Neural progenitor cell (in vitro differentiated cells): ENCODE data around the gene CLDN9. TPM values are rescaled to one million over a fixed set of nuclear protein-coding genes. Genes with fewer than 3 reads are reported as not detected.

Source experiments
- DNase-seq: peaks from one replicate; pipeline ENCODE4 v3.0.0-alpha.2; 2016; ENCODE audit warnings: low spot score
- H2AFZ ChIP-seq: fragments of 200-600 bp; sonication (generic); replicated peaks from 2 replicates; pipeline ENCODE4 v1.6.1; 2016; ENCODE audit warnings: antibody characterized with exemption
- H3F3A ChIP-seq: fragments of 200-600 bp; sonication (generic); 2 replicates; pipeline ENCODE4 v1.6.1; 2016; ENCODE audit warnings: antibody characterized with exemption, low read depth
- H3K27ac ChIP-seq: fragments of 200-600 bp; sonication (generic); 2 replicates; pipeline ENCODE4 v1.5.1; 2016; ENCODE audit warnings: mild to moderate bottlenecking
- H3K27me3 ChIP-seq: fragments of 200-600 bp; sonication (generic); 2 replicates; pipeline ENCODE4 v1.6.1; 2016; ENCODE audit warnings: mild to moderate bottlenecking, moderate library complexity
- H3K36me3 ChIP-seq: fragments of 200-600 bp; sonication (generic); 2 replicates; pipeline ENCODE4 v1.5.1; 2016
- H3K4me1 ChIP-seq: fragments of 200-600 bp; sonication (generic); 2 replicates; pipeline ENCODE4 v1.6.1; 2016; ENCODE audit warnings: mixed run types
- H3K4me2 ChIP-seq: fragments of 200-600 bp; sonication (generic); 2 replicates; pipeline ENCODE4 v1.6.1; 2016
- H3K4me3 ChIP-seq: fragments of 200-600 bp; sonication (generic); 2 replicates; pipeline ENCODE4 v1.5.1; 2016
- H3K79me2 ChIP-seq: fragments of 200-600 bp; sonication (generic); 2 replicates; pipeline ENCODE4 v1.6.1; 2016; ENCODE audit warnings: low read depth
- H3K9ac ChIP-seq: fragments of 200-600 bp; sonication (generic); 2 replicates; pipeline ENCODE4 v1.6.1; 2016
- H3K9me3 ChIP-seq: fragments of 200-600 bp; sonication (generic); 2 replicates; pipeline ENCODE4 v1.5.1; 2016; ENCODE audit warnings: low read depth
- H4K20me1 ChIP-seq: fragments of 200-600 bp; sonication (generic); 2 replicates; pipeline ENCODE4 v1.6.1; 2016; ENCODE audit warnings: low read depth
- H3K27ac Mint-ChIP-seq: 3 replicates; pipeline ENCODE4 v1.8.0; 2021; ENCODE audit warnings: mixed read lengths
- H3K27me3 Mint-ChIP-seq: 2 replicates; pipeline ENCODE4 v1.8.0; 2022; ENCODE audit warnings: low read depth, mild to moderate bottlenecking, inconsistent platforms, moderate library complexity, mixed read lengths; ENCODE audit not compliant: insufficient read depth
- H3K36me3 Mint-ChIP-seq: 3 replicates; pipeline ENCODE4 v1.8.0; 2021; ENCODE audit warnings: mixed read lengths
- H3K4me1 Mint-ChIP-seq: 3 replicates; pipeline ENCODE4 v1.8.0; 2021; ENCODE audit warnings: mixed read lengths
- H3K4me3 Mint-ChIP-seq: 3 replicates; pipeline ENCODE4 v1.8.0; 2021; ENCODE audit warnings: mild to moderate bottlenecking, moderate library complexity, mixed read lengths
- H3K9me3 Mint-ChIP-seq: 3 replicates; pipeline ENCODE4 v1.8.0; 2020; ENCODE audit warnings: mixed read lengths
- EZH2 ChIP-seq: fragments of 200-600 bp; sonication (generic); IDR thresholded peaks from 2 replicates; pipeline ENCODE4 v1.6.1; 2017; ENCODE audit warnings: antibody characterized with exemption, mild to moderate bottlenecking, moderate library complexity
- EZH2phosphoT487 ChIP-seq: fragments of 200-600 bp; sonication (generic); IDR thresholded peaks from 2 replicates; pipeline ENCODE4 v1.6.1; 2017; ENCODE audit warnings: antibody characterized with exemption
- total RNA-seq: library from RNA; depleted of rRNA; stranded (reverse); fragments of >200 nt; gene quantifications from 2 replicates; pipeline ENCODE4 v1.2.3, GENCODE V29; 2015; ENCODE audit warnings: low replicate concordance
- TF ChIP-seq, protein P1 (sequence below): fragments of 200-600 bp; sonication (generic); IDR thresholded peaks from 2 replicates; pipeline ENCODE4 v1.5.1; 2017; ENCODE audit warnings: antibody characterized with exemption, mild to moderate bottlenecking

CLDN9 gene
- total RNA-seq, 1 donor from 2014 or later = not detected

DNA sequence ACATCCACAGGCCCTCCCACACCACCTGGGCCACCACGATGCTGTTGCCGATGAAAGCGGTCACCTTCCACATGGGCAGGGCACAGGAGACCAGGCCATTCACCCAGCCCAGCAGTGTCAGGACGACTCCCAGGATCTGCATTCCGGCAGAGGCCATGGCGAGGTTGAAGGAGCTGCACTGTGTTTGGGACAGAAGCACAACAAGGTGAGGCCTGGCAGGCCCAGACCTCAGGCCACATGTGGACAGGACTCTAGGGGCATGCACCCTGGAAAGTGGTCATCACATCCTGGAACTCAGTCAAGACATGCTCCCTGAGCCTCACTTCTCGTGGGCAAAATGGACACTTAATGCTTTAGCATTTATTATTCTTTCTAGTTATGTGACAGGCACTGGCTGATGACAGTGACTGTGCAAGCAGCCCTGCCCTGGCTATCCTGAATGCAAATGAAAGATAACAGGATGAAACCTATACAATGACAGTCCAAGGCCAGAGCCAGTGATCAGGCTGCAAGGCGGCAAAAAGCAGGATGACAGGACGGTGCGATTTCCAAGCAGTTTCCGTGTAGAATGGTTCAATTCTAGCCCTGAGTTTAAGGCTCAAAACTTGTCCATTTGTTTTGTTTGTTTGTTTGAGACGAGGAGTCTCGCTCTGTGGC lies 3.3 kb downstream of the CLDN9 start:
- H3F3A ChIP-seq = peaks cover 45% of the 10 kb centered on the region
- H3K9me3 ChIP-seq = no peaks in the 10 kb centered on the region
- H3K36me3 ChIP-seq = no peaks in the 10 kb centered on the region
- H2AFZ ChIP-seq = no peak overlapping the region
- Mint-ChIP-seq H3K36me3 (peaks cover 2% of the 10 kb centered on the region), H3K9me3 (no peaks in the 10 kb centered on the region), H3K27ac (no peak overlapping the region), H3K4me3 (peak overlapping the region; percentile 75), H3K27me3 (peaks cover 34% of the 10 kb centered on the region), H3K4me1 (peaks cover 38% of the 10 kb centered on the region)
- DNase-seq = no peak
- peaks cover 22% of the 10 kb centered on the region for H3K79me2 ChIP-seq
- H4K20me1 ChIP-seq = peaks cover 48% of the 10 kb centered on the region
- H3K9ac ChIP-seq = no peak overlapping the region
- peaks cover 59% of the 10 kb centered on the region for H3K27me3 ChIP-seq
- TF ChIP-seq, protein P1, sequence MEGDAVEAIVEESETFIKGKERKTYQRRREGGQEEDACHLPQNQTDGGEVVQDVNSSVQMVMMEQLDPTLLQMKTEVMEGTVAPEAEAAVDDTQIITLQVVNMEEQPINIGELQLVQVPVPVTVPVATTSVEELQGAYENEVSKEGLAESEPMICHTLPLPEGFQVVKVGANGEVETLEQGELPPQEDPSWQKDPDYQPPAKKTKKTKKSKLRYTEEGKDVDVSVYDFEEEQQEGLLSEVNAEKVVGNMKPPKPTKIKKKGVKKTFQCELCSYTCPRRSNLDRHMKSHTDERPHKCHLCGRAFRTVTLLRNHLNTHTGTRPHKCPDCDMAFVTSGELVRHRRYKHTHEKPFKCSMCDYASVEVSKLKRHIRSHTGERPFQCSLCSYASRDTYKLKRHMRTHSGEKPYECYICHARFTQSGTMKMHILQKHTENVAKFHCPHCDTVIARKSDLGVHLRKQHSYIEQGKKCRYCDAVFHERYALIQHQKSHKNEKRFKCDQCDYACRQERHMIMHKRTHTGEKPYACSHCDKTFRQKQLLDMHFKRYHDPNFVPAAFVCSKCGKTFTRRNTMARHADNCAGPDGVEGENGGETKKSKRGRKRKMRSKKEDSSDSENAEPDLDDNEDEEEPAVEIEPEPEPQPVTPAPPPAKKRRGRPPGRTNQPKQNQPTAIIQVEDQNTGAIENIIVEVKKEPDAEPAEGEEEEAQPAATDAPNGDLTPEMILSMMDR = no peak
- no peak for TF ChIP-seq EZH2
- no peak overlapping the region for H3K4me3 ChIP-seq
- no peak overlapping the region for H3K4me2 ChIP-seq
- peaks cover 16% of the 10 kb centered on the region for H3K4me1 ChIP-seq
- H3K27ac ChIP-seq = no peak overlapping the region

DNA sequence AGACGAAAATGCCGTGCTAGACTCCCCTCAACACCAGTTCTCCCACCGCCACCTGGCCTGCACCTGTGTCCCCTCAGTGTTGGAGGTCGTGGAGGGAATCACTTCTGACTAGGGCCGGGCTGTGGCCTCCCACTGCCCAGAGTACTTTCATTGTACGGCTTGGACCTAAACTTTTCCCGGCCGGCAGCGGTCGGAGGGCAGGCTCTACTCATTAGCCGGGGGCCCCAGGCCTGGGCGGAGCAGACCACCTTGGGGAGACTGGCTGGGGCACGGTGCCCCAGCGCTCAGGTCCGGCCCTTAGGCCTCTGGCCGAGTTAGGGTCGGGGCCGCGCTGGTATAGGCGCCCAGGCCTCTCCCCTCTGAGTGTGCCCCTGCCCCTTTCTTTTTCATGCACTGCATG lies 4.6 kb downstream of the CLDN9 start:
- peaks cover 47% of the 10 kb centered on the region for H3K27me3 ChIP-seq
- peaks cover 18% of the 10 kb centered on the region for H3K4me1 ChIP-seq
- H3K4me2 ChIP-seq = peak overlapping the region; percentile 89
- H3K36me3 ChIP-seq = no peaks in the 10 kb centered on the region
- no peak overlapping the region for H3K27ac ChIP-seq
- H3K4me1 Mint-ChIP-seq = peaks cover 46% of the 10 kb centered on the region
- no peaks in the 10 kb centered on the region for H3K9me3 Mint-ChIP-seq
- peak overlapping the region; percentile 91 for H3K4me3 ChIP-seq
- peaks cover 58% of the 10 kb centered on the region for H4K20me1 ChIP-seq
- no peak overlapping the region for H3K27ac Mint-ChIP-seq
- DNase-seq = peak; percentile 58
- H3K27me3 Mint-ChIP-seq = peaks cover 34% of the 10 kb centered on the region
- no peak overlapping the region for H2AFZ ChIP-seq
- TF ChIP-seq EZH2phosphoT487 (no peak), EZH2 (no peak)
- no peaks in the 10 kb centered on the region for H3K9me3 ChIP-seq
- H3K9ac ChIP-seq = peak overlapping the region; percentile 30
- H3K36me3 Mint-ChIP-seq = peaks cover 2% of the 10 kb centered on the region
- peak overlapping the region; percentile 75 for H3K4me3 Mint-ChIP-seq
- H3F3A ChIP-seq = peaks cover 59% of the 10 kb centered on the region
- peaks cover 22% of the 10 kb centered on the region for H3K79me2 ChIP-seq

DNA sequence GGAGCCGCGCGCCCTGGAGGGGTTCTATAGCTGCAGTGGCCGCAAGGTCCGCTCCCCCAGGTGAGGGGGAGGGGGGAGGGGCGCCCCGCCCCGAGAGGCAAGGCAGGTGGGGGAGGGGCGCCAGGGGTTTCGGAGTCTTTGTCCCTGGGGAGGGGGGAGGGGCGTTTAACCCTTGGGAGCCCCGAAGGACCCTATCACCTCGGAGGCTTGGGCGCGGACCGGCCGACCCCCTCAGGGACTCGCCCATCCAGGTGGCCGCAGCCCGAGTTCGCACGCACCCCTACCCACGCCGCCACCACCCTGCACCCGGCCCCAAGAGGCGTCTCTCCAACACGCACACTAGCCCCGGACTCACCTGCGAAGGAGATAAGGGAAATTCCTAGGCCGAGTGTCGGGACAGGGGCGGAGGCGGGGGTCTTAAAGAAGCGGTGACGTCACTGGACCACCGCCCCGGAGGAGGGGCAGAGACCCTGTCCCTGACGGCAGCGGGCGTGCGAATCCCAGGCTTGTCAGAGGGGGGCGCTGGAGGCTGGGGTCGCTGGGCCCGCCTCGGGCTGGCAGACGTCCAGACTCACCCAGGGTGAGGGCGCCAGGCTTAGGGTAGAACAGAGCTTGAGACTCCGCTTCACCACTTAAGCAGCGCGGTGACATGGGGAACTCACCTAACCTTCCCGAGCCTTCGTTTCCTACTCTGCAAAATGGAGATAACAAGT lies 5.2 kb downstream of the CLDN9 start, which contains the start of gene CLDN6:
Gene CLDN6 (minus strand): TSS at position 390 of the 713 bp plus-strand sequence. CDS start 2,162 bp downstream, outside the sequence.
- Histone ChIP-seq H3K36me3 (no peaks in the 10 kb centered on the region), H3K4me1 (peaks cover 18% of the 10 kb centered on the region), H3K9me3 (no peaks in the 10 kb centered on the region), H3K27ac (no peak within 1 kb of the TSS), H3K4me3 (peak within 1 kb of the TSS; percentile 91), H4K20me1 (peaks cover 62% of the 10 kb centered on the region), H3K9ac (peak within 1 kb of the TSS; percentile 30), H3K27me3 (peaks cover 41% of the 10 kb centered on the region), H3K4me2 (peak within 1 kb of the TSS; percentile 89), H3K79me2 (peaks cover 22% of the 10 kb centered on the region), H2AFZ (no peak within 1 kb of the TSS), H3F3A (peaks cover 65% of the 10 kb centered on the region)
- no peak within 1 kb of the TSS for H3K27ac Mint-ChIP-seq
- peak within 1 kb of the TSS; percentile 88 for H3K4me3 Mint-ChIP-seq
- peaks cover 38% of the 10 kb centered on the region for H3K27me3 Mint-ChIP-seq
- H3K4me1 Mint-ChIP-seq = peaks cover 49% of the 10 kb centered on the region
- TF ChIP-seq, protein P1 = peak; percentile 78
- TF ChIP-seq EZH2phosphoT487 = no peak
- H3K9me3 Mint-ChIP-seq = no peaks in the 10 kb centered on the region
- peak; percentile 96 for DNase-seq
- peaks cover 2% of the 10 kb centered on the region for H3K36me3 Mint-ChIP-seq
